HepG2 (cell line): Measurements from ENCODE around the gene HYAL2. TPM values are rescaled to one million over a fixed set of nuclear protein-coding genes. Genes with fewer than 3 reads are reported as not detected.

Experiments used
- LRRFIP1 ChIP-seq: sonication (generic); formaldehyde crosslinking; conservative IDR thresholded peaks from 2 replicates; pipeline ENCODE4 v1.4.0; 2020; ENCODE audit warnings: missing genetic modification reagents
- MED1 ChIP-seq: sonication (generic); formaldehyde crosslinking; IDR thresholded peaks from 2 replicates; pipeline ENCODE4 v1.4.0; 2020; ENCODE audit warnings: missing genetic modification reagents
- RXRB ChIP-seq: IDR thresholded peaks from 2 replicates; pipeline ENCODE4 v1.6.1; 2016; ENCODE audit warnings: borderline replicate concordance, missing genetic modification reagents, missing compliant biosample characterization
- THAP11 ChIP-seq: IDR thresholded peaks from 2 replicates; pipeline ENCODE4 v1.6.1; 2016; ENCODE audit warnings: missing biosample characterization, missing genetic modification reagents
- ZBTB1 ChIP-seq: sonication (generic); formaldehyde crosslinking; IDR thresholded peaks from 2 replicates; pipeline ENCODE4 v1.4.0; 2020; ENCODE audit warnings: missing genetic modification reagents, borderline replicate concordance
- ZBTB42 ChIP-seq: sonication (generic); formaldehyde crosslinking; IDR thresholded peaks from 2 replicates; pipeline ENCODE4 v1.5.0; 2020; ENCODE audit warnings: mild to moderate bottlenecking, missing genetic modification reagents
- ZNF10 ChIP-seq: sonication (generic); formaldehyde crosslinking; IDR thresholded peaks from 2 replicates; pipeline ENCODE4 v1.4.0; 2020; ENCODE audit warnings: mild to moderate bottlenecking, low read depth, missing genetic modification reagents, borderline replicate concordance
- ZNF251 ChIP-seq: sonication (generic); formaldehyde crosslinking; IDR thresholded peaks from 2 replicates; pipeline ENCODE4 v1.9.0; 2021; ENCODE audit warnings: mild to moderate bottlenecking, missing genetic modification reagents
- ZNF263 ChIP-seq: sonication (generic); formaldehyde crosslinking; IDR thresholded peaks from 2 replicates; pipeline ENCODE4 v1.4.0; 2020; ENCODE audit warnings: missing genetic modification reagents
- ZNF30 ChIP-seq: sonication (generic); formaldehyde crosslinking; IDR thresholded peaks from 2 replicates; pipeline ENCODE4 v1.5.0; 2020; ENCODE audit warnings: mild to moderate bottlenecking, missing genetic modification reagents
- ZNF484 ChIP-seq: sonication (generic); formaldehyde crosslinking; IDR thresholded peaks from 2 replicates; pipeline ENCODE4 v1.5.1; 2020; ENCODE audit warnings: mild to moderate bottlenecking, low read depth, missing genetic modification reagents, borderline replicate concordance
- ZNF616 ChIP-seq: sonication (generic); formaldehyde crosslinking; IDR thresholded peaks from 2 replicates; pipeline ENCODE4 v1.5.0; 2020; ENCODE audit warnings: low read depth, mild to moderate bottlenecking, missing genetic modification reagents
- ZSCAN21 ChIP-seq: sonication (generic); formaldehyde crosslinking; IDR thresholded peaks from 2 replicates; pipeline ENCODE4 v1.8.0; 2022; ENCODE audit warnings: mild to moderate bottlenecking, missing genetic modification reagents, moderate library complexity, borderline replicate concordance
- polyA plus RNA-seq, 8 experiments: library from polyadenylated mRNA; depleted of rRNA in 3 of 8; stranded (reverse) in 7 of 8; unstranded in 1 of 8; fragments of >200 nt; fragmentation: Illumina TruSeq in 4 of 8; extraction: Trizol in 4 of 8; gene quantifications; 2 replicates each; pipeline versions ENCODE4 v1.2.1 to v1.2.3, GENCODE V29; 2011 to 2016; ENCODE audit warnings: low read depth in 4 of 8, missing spikeins in 1 of 8, mixed read lengths in 1 of 8; ENCODE audit not compliant: insufficient read depth in 1 of 8
- total RNA-seq, 5 experiments: library from RNA; depleted of rRNA; stranded (reverse); fragments of >200 nt; fragmentation: Illumina TruSeq; extraction: Trizol; gene quantifications; 2 replicates each; pipeline ENCODE4 v1.2.3, GENCODE V29; 2016; ENCODE audit warnings: low read depth in 1 of 5
- TF ChIP-seq, protein P1 (sequence below): sonication (generic); formaldehyde crosslinking; IDR thresholded peaks from 2 replicates; pipeline ENCODE4 v1.5.1; 2020; ENCODE audit warnings: mild to moderate bottlenecking, missing genetic modification reagents, moderate library complexity

Gene HYAL2
- total and polyA plus RNA-seq, 2 of the 13 experiments (the other 11 are each of a cell fraction or from before 2014, with no cell fraction given), result 76.2 to 102 TPM

DNA sequence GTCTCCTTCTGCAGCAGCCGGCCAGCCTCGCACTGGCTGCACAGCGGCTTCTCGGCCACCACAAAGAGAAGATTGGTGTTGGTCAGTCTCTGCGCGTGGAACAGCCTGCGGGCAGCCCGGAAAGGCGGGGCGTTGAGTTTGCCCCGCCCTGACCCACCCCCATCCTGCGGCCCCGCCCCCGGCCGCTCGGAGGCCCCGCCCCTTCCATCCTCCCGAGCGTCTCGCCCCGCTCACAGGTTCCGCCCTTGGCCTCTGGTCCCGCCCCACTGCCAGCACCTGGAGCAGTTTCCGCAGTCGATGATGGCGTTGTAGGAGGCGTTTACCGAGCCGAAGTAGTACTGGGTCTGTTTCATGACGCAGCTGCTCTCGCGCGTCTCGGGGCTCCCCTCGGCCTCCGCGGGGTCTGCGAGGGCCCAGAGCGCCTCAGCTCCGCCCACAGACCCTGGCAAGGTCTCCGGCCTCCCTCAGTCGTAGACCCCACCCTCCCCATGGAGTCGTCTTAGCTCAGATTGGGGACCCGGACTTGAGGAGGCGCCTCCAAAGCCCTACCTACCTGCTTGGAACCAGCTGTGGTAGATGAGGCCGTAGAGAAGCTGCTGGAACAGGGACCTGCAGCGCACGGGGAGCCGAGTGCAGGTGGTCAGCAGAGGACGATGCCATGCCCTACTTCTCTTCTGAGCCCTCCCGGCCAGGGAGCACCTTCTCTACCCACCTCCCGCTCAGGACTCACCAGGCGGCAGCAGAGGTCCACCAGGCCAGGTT lies 42.7 kb upstream of the HYAL2 start (continued):
- TF ChIP-seq ZNF616 (CRISPR knock-in tag), result no peak
- TF ChIP-seq ZSCAN21 (CRISPR knock-in tag), result no peak
- no peak for TF ChIP-seq ZBTB42
- no peak for TF ChIP-seq MED1 (CRISPR knock-in tag)
- TF ChIP-seq THAP11 (CRISPR knock-in tag), result 0 out of 2 replicates have a peak, but pooled peaks have one; percentile 19
- TF ChIP-seq ZNF484 (CRISPR knock-in tag), result no peak
- no peak for TF ChIP-seq ZBTB1 (CRISPR knock-in tag)
- TF ChIP-seq ZNF251 (CRISPR knock-in tag), result no peak
- TF ChIP-seq ZNF10 (CRISPR knock-in tag), result no peak
- no peak for TF ChIP-seq RXRB
- no peak for TF ChIP-seq LRRFIP1 (CRISPR knock-in tag)
- TF ChIP-seq, protein P1, sequence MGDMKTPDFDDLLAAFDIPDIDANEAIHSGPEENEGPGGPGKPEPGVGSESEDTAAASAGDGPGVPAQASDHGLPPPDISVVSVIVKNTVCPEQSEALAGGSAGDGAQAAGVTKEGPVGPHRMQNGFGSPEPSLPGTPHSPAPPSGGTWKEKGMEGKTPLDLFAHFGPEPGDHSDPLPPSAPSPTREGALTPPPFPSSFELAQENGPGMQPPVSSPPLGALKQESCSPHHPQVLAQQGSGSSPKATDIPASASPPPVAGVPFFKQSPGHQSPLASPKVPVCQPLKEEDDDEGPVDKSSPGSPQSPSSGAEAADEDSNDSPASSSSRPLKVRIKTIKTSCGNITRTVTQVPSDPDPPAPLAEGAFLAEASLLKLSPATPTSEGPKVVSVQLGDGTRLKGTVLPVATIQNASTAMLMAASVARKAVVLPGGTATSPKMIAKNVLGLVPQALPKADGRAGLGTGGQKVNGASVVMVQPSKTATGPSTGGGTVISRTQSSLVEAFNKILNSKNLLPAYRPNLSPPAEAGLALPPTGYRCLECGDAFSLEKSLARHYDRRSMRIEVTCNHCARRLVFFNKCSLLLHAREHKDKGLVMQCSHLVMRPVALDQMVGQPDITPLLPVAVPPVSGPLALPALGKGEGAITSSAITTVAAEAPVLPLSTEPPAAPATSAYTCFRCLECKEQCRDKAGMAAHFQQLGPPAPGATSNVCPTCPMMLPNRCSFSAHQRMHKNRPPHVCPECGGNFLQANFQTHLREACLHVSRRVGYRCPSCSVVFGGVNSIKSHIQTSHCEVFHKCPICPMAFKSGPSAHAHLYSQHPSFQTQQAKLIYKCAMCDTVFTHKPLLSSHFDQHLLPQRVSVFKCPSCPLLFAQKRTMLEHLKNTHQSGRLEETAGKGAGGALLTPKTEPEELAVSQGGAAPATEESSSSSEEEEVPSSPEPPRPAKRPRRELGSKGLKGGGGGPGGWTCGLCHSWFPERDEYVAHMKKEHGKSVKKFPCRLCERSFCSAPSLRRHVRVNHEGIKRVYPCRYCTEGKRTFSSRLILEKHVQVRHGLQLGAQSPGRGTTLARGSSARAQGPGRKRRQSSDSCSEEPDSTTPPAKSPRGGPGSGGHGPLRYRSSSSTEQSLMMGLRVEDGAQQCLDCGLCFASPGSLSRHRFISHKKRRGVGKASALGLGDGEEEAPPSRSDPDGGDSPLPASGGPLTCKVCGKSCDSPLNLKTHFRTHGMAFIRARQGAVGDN (CRISPR knock-in tag), result peak; percentile 11; the same call in 1 of the 2 replicates
- no peak for TF ChIP-seq ZNF263 (CRISPR knock-in tag)
- no peak for TF ChIP-seq ZNF30
